Measurements from ENCODE around the gene GBGT1. TPM values are rescaled to one million over a fixed set of nuclear protein-coding genes. Genes with fewer than 3 reads are reported as not detected.

The GBGT1 gene
- total RNA-seq, 1 experiment from 2014 or later: 1.8 TPM

GRCh38 chr9:133182151-133182550, 18.4 kb upstream of the GBGT1 start:
- H3K4me3 ChIP-seq (ENCODE audit: low read depth in 2 of 2, low read length in 2 of 2): no peak overlapping the region
- no peaks in the 10 kb centered on the region for H3K36me3 ChIP-seq (ENCODE audit: control insufficient read depth, insufficient read depth, low read length)
- intact Hi-C loops (cut with micrococcal nuclease; ENCODE audit: unreplicated experiment): no loop called here
- no TSS peak for BruUV-seq (replicated peaks)
- in situ Hi-C loops (cut with HindIII; ENCODE audit: low pct_unique_long_range_greater_than_20kb, low sequenced_read_pairs): no loop called here
- no peaks in the 10 kb centered on the region for H3K4me1 ChIP-seq (ENCODE audit: control insufficient read depth, insufficient read depth, low read length)
- TF ChIP-seq CTCF (IDR thresholded peaks at IDR 0.05) (no peak), TCF7L2 (IDR thresholded peaks at IDR 0.05; ENCODE audit: low read depth, low read length) (no peak), SIN3A (IDR thresholded peaks at IDR 0.05; ENCODE audit: borderline replicate concordance, insufficient read depth, low read depth, low read length) (no peak), POLR2AphosphoS5 (IDR thresholded peaks at IDR 0.05; ENCODE audit: low read depth, low read length) (no peak), REST (IDR thresholded peaks at IDR 0.05; ENCODE audit: insufficient read depth in 1 of 2, low read depth in 2 of 2, low read length in 1 of 2) (no peak)
- DNase-seq (ENCODE audit: low read depth, low spot score) (no peak), ATAC-seq (no peak)
- H3K27ac ChIP-seq (ENCODE audit: low read length): no peak overlapping the region
- POLR2A ChIA-PET: no interaction called here
- H3K9me3 ChIP-seq (ENCODE audit: control insufficient read depth, insufficient read depth, low read depth, low read length): no peaks in the 10 kb centered on the region
- no peaks in the 10 kb centered on the region; the same call in 1 of the 2 replicates for H3K27me3 ChIP-seq (ENCODE audit: control insufficient read depth, insufficient read depth, low read length)
- CTCF ChIA-PET: no interaction called here

- no peaks in the 10 kb centered on the region for H3K27me3 ChIP-seq (ENCODE audit: control insufficient read depth, insufficient read depth, low read length)
- in situ Hi-C loops (cut with HindIII; ENCODE audit: low pct_unique_long_range_greater_than_20kb, low sequenced_read_pairs): no loop called here
- no peak overlapping the region for H3K27ac ChIP-seq (ENCODE audit: low read length)
- ChIA-PET CTCF (no interaction called here), POLR2A (no interaction called here)
- H3K4me3 ChIP-seq (ENCODE audit: low read depth in 2 of 2, low read length in 2 of 2): no peak overlapping the region
- BruUV-seq (replicated peaks): no TSS peak
- ATAC-seq: no peak
- no peaks in the 10 kb centered on the region for H3K4me1 ChIP-seq (ENCODE audit: control insufficient read depth, insufficient read depth, low read length)
- no peaks in the 10 kb centered on the region for H3K36me3 ChIP-seq (ENCODE audit: control insufficient read depth, insufficient read depth, low read length)
- DNase-seq (ENCODE audit: low read depth, low spot score): no peak
- no peaks in the 10 kb centered on the region for H3K9me3 ChIP-seq (ENCODE audit: control insufficient read depth, insufficient read depth, low read depth, low read length)
- intact Hi-C loops (cut with micrococcal nuclease; ENCODE audit: unreplicated experiment): no loop called here
- TF ChIP-seq TCF7L2 (IDR thresholded peaks at IDR 0.05; ENCODE audit: low read depth, low read length) (no peak), REST (IDR thresholded peaks at IDR 0.05; ENCODE audit: insufficient read depth in 1 of 2, low read depth in 2 of 2, low read length in 1 of 2) (no peak), CTCF (IDR thresholded peaks at IDR 0.05) (no peak), SIN3A (IDR thresholded peaks at IDR 0.05; ENCODE audit: borderline replicate concordance, insufficient read depth, low read depth, low read length) (no peak), POLR2AphosphoS5 (IDR thresholded peaks at IDR 0.05; ENCODE audit: low read depth, low read length) (no peak)
Observed at GRCh38 chr9:133181561-133181960, 17.8 kb upstream of the GBGT1 start.

Data from Panc1 (cell line).